ENCODE results near the gene GDI2. TPM values are rescaled to one million over a fixed set of nuclear protein-coding genes. Genes with fewer than 3 reads are reported as not detected.

The GDI2 gene
- total RNA-seq, 1 experiment from 2014 or later, result 144 TPM

DNA sequence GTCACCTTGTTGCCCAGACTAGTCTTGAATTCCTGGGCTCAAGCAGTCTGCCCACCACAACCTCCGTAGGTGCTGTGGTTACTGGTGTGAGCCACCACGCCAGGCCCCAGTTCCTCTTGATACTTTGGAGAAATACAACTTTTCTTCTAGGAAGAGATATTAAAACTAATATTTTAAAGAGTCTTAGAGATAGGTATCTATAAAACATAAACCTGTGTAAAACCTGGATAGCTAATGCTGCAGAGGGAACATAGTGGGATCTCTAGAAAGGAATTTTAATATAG is 4.8 kb upstream of the GDI2 start (continued):
- TF ChIP-seq, protein P1, sequence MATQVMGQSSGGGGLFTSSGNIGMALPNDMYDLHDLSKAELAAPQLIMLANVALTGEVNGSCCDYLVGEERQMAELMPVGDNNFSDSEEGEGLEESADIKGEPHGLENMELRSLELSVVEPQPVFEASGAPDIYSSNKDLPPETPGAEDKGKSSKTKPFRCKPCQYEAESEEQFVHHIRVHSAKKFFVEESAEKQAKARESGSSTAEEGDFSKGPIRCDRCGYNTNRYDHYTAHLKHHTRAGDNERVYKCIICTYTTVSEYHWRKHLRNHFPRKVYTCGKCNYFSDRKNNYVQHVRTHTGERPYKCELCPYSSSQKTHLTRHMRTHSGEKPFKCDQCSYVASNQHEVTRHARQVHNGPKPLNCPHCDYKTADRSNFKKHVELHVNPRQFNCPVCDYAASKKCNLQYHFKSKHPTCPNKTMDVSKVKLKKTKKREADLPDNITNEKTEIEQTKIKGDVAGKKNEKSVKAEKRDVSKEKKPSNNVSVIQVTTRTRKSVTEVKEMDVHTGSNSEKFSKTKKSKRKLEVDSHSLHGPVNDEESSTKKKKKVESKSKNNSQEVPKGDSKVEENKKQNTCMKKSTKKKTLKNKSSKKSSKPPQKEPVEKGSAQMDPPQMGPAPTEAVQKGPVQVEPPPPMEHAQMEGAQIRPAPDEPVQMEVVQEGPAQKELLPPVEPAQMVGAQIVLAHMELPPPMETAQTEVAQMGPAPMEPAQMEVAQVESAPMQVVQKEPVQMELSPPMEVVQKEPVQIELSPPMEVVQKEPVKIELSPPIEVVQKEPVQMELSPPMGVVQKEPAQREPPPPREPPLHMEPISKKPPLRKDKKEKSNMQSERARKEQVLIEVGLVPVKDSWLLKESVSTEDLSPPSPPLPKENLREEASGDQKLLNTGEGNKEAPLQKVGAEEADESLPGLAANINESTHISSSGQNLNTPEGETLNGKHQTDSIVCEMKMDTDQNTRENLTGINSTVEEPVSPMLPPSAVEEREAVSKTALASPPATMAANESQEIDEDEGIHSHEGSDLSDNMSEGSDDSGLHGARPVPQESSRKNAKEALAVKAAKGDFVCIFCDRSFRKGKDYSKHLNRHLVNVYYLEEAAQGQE (IDR thresholded peaks at IDR 0.05; ENCODE audit: low read depth), result no peak

DNA sequence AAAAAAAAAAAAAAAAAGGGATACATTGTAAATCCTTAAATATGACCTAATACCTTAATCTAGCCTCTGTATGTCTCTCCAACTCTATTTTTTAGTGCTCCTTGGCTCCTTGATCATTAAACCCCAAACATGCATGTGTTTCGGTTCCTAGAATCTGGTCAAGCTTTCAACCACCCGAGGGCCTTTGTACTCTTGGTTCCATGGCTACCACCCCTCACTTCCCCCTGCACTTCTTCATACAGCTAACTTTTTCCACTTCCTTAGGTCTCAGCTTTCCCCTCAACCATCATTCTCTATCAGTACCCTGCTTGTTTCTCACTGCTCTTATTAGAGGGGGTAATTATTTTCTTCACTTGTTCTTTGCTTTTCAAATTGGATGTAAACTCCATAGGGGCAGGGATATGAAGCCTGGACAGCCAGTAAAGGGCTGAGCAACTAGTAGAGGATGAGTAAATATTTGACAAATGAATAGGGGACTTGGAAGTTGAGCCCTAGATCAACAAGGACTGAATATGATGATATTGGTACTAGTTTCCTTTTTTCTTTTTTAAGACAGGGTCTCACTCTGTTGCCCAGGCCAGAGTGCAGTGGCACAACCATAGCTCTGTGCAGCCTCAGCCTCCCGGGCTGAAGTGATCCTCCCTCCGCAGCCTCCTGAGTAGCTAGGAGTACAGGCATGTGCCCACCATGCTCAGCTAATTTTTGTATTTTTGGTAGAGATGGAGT is 4.3 kb upstream of the GDI2 start:
- BruUV-seq (replicated peaks), result no TSS peak
- H4K20me1 ChIP-seq (ENCODE audit: insufficient read depth), result peaks cover 1% of the 10 kb centered on the region; the same call in 1 of the 2 replicates
- ChIA-PET CTCF (no interaction called here), POLR2A (no interaction called here), RAD21 (ENCODE audit: low non-redundant PET in 1 of 2, low total read pairs in 2 of 2, uncharacterized antibody in 2 of 2, unreplicated experiment in 2 of 2) (no interaction called here)
- no peaks in the 10 kb centered on the region for H3K36me3 ChIP-seq (ENCODE audit: control insufficient read depth in 1 of 2, insufficient read depth in 2 of 2, low read length in 2 of 2)
- H3K4me1 ChIP-seq (ENCODE audit: control insufficient read depth in 1 of 2, insufficient read depth in 2 of 2, low read length in 2 of 2), result peaks cover 5 to 14% of the 10 kb centered on the region in 2 experiments; a peak in 2 of 4 replicates
- H3K4me2 ChIP-seq (ENCODE audit: low read length), result no peak overlapping the region
- no peaks in the 10 kb centered on the region for H3K9me2 ChIP-seq (ENCODE audit: insufficient read depth)
- H3K79me2 ChIP-seq (ENCODE audit: insufficient read depth, low read length), result peaks cover 14% of the 10 kb centered on the region
- no peak overlapping the region for H2AFZ ChIP-seq (ENCODE audit: low read depth, low read length, poor library complexity, severe bottlenecking)
- intact Hi-C loops (cut with micrococcal nuclease), result no loop called here
- no peak overlapping the region for H3K4me3 ChIP-seq (replicated peaks in 1 of 2; ENCODE audit: low read depth in 1 of 2, low read length in 2 of 2)
- no peak overlapping the region for H3K9ac ChIP-seq (ENCODE audit: low read length)
- H3K27me3 ChIP-seq (ENCODE audit: insufficient read depth, low read length), result no peaks in the 10 kb centered on the region
- DNase-seq (ENCODE audit: low read depth, low spot score), result no peak
- H3K9me3 ChIP-seq (ENCODE audit: control insufficient read depth in 1 of 2, insufficient read depth in 1 of 2, low read depth in 1 of 2, low read length in 2 of 2), result no peaks in the 10 kb centered on the region
- H3K27ac ChIP-seq (ENCODE audit: low read depth, low read length), result no peak overlapping the region
- no peak for ATAC-seq
- TF ChIP-seq ZFX (IDR thresholded peaks at IDR 0.05) (no peak), SP1 (IDR thresholded peaks at IDR 0.05; ENCODE audit: low read depth) (no peak), TCF7L2 (IDR thresholded peaks at IDR 0.05; ENCODE audit: borderline replicate concordance, extremely low read depth, insufficient read depth, insufficient read length) (no peak), JUND (IDR thresholded peaks at IDR 0.05) (no peak), EZH2phosphoT487 (IDR thresholded peaks at IDR 0.05; ENCODE audit: borderline replicate concordance) (no peak), ELF1 (IDR thresholded peaks at IDR 0.05; ENCODE audit: borderline replicate concordance, low read depth) (no peak), ZNF274 (IDR thresholded peaks at IDR 0.05; ENCODE audit: low read depth, low read length) (no peak), EGR1 (IDR thresholded peaks at IDR 0.05; ENCODE audit: low read depth) (no peak), YY1 (IDR thresholded peaks at IDR 0.05; ENCODE audit: extremely low read depth, insufficient replicate concordance, low read depth, low read length) (no peak), POLR2A (IDR thresholded peaks at IDR 0.05; ENCODE audit: borderline replicate concordance, extremely low read depth, insufficient read depth, insufficient read length) (no peak), RAD21 (IDR thresholded peaks at IDR 0.05; ENCODE audit: low read depth) (no peak)
- TF ChIP-seq, protein P2, sequence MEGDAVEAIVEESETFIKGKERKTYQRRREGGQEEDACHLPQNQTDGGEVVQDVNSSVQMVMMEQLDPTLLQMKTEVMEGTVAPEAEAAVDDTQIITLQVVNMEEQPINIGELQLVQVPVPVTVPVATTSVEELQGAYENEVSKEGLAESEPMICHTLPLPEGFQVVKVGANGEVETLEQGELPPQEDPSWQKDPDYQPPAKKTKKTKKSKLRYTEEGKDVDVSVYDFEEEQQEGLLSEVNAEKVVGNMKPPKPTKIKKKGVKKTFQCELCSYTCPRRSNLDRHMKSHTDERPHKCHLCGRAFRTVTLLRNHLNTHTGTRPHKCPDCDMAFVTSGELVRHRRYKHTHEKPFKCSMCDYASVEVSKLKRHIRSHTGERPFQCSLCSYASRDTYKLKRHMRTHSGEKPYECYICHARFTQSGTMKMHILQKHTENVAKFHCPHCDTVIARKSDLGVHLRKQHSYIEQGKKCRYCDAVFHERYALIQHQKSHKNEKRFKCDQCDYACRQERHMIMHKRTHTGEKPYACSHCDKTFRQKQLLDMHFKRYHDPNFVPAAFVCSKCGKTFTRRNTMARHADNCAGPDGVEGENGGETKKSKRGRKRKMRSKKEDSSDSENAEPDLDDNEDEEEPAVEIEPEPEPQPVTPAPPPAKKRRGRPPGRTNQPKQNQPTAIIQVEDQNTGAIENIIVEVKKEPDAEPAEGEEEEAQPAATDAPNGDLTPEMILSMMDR (IDR thresholded peaks at IDR 0.05 in 2 of 3, conservative IDR thresholded peaks at IDR 0.05 in 1 of 3; ENCODE audit: borderline replicate concordance in 1 of 3, insufficient read depth in 1 of 3, low read depth in 2 of 3, low read length in 2 of 3), result no peak
- TF ChIP-seq, protein P3, sequence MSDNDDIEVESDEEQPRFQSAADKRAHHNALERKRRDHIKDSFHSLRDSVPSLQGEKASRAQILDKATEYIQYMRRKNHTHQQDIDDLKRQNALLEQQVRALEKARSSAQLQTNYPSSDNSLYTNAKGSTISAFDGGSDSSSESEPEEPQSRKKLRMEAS (IDR thresholded peaks at IDR 0.05), result no peak
- TF ChIP-seq, protein P1 (IDR thresholded peaks at IDR 0.05; ENCODE audit: low read depth), result no peak
